A673 (cell line): ENCODE data around the gene RAB28. TPM values are rescaled to one million over a fixed set of nuclear protein-coding genes. Genes with fewer than 3 reads are reported as not detected.
A peak's percentile ranks its signal among the peaks of the same experiment; 100 is the strongest.

Experiments used
- BruUV-seq: library from RNA; stranded (reverse); fragments of 400-500 nt; replicated peaks from 2 replicates; lab custom pipeline; 2021; lab: Mats Ljungman, UMichigan
- CTCF ChIA-PET: fragments of 300-600 bp; sonication (Branson Sonifier 250); formaldehyde crosslinking; loops from one replicate; lab custom pipeline; 2022; ENCODE audit warnings: antibody characterized with exemption; lab: Charles Lee
- POLR2A ChIA-PET: fragments of 300-600 bp; sonication (Branson Sonifier 250); formaldehyde crosslinking; loops from one replicate; lab custom pipeline; 2022; ENCODE audit warnings: antibody characterized with exemption; ENCODE audit not compliant: low non-redundant PET; lab: Charles Lee
- DNase-seq: peaks from one replicate; pipeline ENCODE4 v3.0.0-alpha.2; 2015; ENCODE audit warnings: low spot score
- H3K27ac ChIP-seq: fragments of 200-600 bp; sonication (generic); 2 replicates; pipeline ENCODE4 v1.5.1; 2016; ENCODE audit warnings: mixed run types, low read depth, mild to moderate bottlenecking, mixed read lengths, antibody characterized with exemption, low read length; ENCODE audit not compliant: poor library complexity, severe bottlenecking
- H3K27me3 ChIP-seq: fragments of 200-600 bp; sonication (generic); replicated peaks from 2 replicates; pipeline ENCODE4 v1.6.1; 2017; ENCODE audit warnings: mixed run types, low read depth, mild to moderate bottlenecking, mixed read lengths, antibody characterized with exemption, low read length; ENCODE audit not compliant: insufficient read depth, poor library complexity
- H3K36me3 ChIP-seq: fragments of 200-600 bp; sonication (generic); 2 replicates; pipeline ENCODE4 v1.6.1; 2016; ENCODE audit warnings: mixed run types, mild to moderate bottlenecking, mixed read lengths, antibody characterized with exemption, low read length; ENCODE audit not compliant: insufficient read depth, poor library complexity, severe bottlenecking
- H3K4me1 ChIP-seq: fragments of 200-600 bp; sonication (generic); 2 replicates; pipeline ENCODE4 v1.6.1; 2017; ENCODE audit warnings: mixed run types, mild to moderate bottlenecking, mixed read lengths, antibody characterized with exemption, low read length; ENCODE audit not compliant: insufficient read depth, poor library complexity, severe bottlenecking
- H3K4me3 ChIP-seq: fragments of 200-600 bp; sonication (generic); 2 replicates; pipeline ENCODE4 v1.5.1; 2016; ENCODE audit warnings: low read depth, mixed run types, mild to moderate bottlenecking, mixed read lengths, low read length; ENCODE audit not compliant: poor library complexity, severe bottlenecking
- H3K9me3 ChIP-seq: fragments of 200-600 bp; sonication (generic); 2 replicates; pipeline ENCODE4 v1.6.1; 2016; ENCODE audit warnings: mixed run types, low read depth, mild to moderate bottlenecking, mixed read lengths, antibody characterized with exemption, low read length; ENCODE audit not compliant: poor library complexity, severe bottlenecking
- CTCF ChIP-seq: fragments of 300-800, 200-600 bp; sonication (generic); conservative IDR thresholded peaks from 2 replicates; pipeline ENCODE4 v1.5.1; 2017; ENCODE audit warnings: low read depth, mild to moderate bottlenecking, antibody characterized with exemption, low read length, moderate library complexity, mixed read lengths
- EZH2 ChIP-seq: fragments of 200-600 bp; sonication (generic); IDR thresholded peaks from 2 replicates; pipeline ENCODE4 v1.6.1; 2017; ENCODE audit warnings: borderline replicate concordance, low read depth, mild to moderate bottlenecking, mixed read lengths, antibody characterized with exemption, low read length; ENCODE audit not compliant: poor library complexity, severe bottlenecking
- intact Hi-C: fragments of 100-400 bp; cut with micrococcal nuclease; formaldehyde crosslinking; loops from one replicate; pipeline ENCODE4 v1.10.0; 2022; ENCODE audit not compliant: unreplicated experiment
- total RNA-seq: library from RNA; stranded (reverse); gene quantifications from 2 replicates; pipeline ENCODE4 v1.2.3, GENCODE V29; 2021

Gene RAB28
- total RNA-seq, 1 experiment from 2014 or later, result 22.6 TPM

DNA sequence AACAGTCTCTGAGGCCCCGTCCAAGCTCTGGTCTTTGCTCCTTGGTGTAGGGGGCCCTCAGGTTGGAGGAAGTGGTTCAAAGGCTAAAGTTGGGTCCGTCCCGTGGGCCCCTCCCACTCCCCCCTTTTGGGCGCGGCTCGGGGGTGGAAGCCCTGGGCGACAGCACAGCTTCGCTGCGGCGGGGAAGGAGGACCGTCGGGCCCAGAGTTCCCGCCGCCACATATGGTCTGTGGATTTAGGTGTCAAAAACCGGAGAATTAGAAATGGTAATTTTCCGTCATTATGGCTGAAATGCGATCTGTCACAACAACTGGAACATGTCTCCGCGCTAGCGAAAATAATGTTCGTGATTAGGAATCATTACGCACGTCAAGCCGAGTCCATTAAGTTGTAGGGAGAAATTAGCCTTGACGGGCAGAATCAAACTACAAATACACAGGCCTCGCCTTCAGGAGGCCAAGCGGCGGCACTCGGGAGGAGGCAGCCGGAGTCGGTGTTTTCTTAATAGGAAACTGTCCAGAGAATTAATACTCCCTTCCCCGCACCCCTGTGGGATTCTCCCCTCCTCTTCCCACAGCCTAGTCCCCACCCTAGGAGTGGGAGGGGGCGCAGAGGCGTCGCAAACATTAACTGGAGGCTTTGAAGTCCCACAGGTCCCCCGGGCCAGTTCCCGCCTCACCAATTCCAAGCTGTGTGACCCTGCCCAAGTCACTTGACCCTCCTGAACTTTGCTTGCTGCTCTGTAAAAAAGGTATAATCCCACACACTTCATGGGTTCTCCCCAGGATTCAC lies 45.2 kb upstream of the RAB28 start:
- no TSS peak for BruUV-seq

GRCh38 chr4:13528821-13529127 lies 44.6 kb upstream of the RAB28 start:
- intact Hi-C loops, result no loop called here
- H3K9me3 ChIP-seq, result no peaks in the 10 kb centered on the region
- H3K27me3 ChIP-seq, result no peaks in the 10 kb centered on the region
- TF ChIP-seq EZH2 (no peak), CTCF (no peak)
- peak overlapping the region; percentile 8 for H3K4me3 ChIP-seq
- no peaks in the 10 kb centered on the region for H3K36me3 ChIP-seq
- ChIA-PET POLR2A (no interaction called here), CTCF (no interaction called here)
- DNase-seq, result no peak
- H3K4me1 ChIP-seq, result peaks cover 7% of the 10 kb centered on the region
- BruUV-seq, result no TSS peak
- H3K27ac ChIP-seq, result no peak overlapping the region

More for the DNA sequence above, 45.2 kb upstream of the RAB28 start:
- DNase-seq, result no peak
- Histone ChIP-seq H3K27me3 (no peaks in the 10 kb centered on the region), H3K27ac (no peak overlapping the region), H3K4me1 (peaks cover 7% of the 10 kb centered on the region), H3K9me3 (no peaks in the 10 kb centered on the region), H3K36me3 (no peaks in the 10 kb centered on the region), H3K4me3 (peak overlapping the region; percentile 8)
- intact Hi-C loops, result no loop called here
- ChIA-PET CTCF (no interaction called here), POLR2A (no interaction called here)
- no peak for TF ChIP-seq EZH2

- intact Hi-C loops, result no loop called here
Measured at GRCh38 chr4:13527981-13528820, 44.1 kb upstream of the RAB28 start.

More at GRCh38 chr4:13527981-13528820, 44.1 kb upstream of the RAB28 start:
- Histone ChIP-seq H3K4me3 (no peak overlapping the region), H3K27ac (no peak overlapping the region), H3K4me1 (peaks cover 7% of the 10 kb centered on the region), H3K36me3 (no peaks in the 10 kb centered on the region), H3K9me3 (no peaks in the 10 kb centered on the region), H3K27me3 (no peaks in the 10 kb centered on the region)
- peak; percentile 22 for DNase-seq
- TF ChIP-seq EZH2 (no peak), CTCF (no peak)
- ChIA-PET CTCF (no interaction called here), POLR2A (no interaction called here)
- no TSS peak for BruUV-seq
